ENCODE data around the gene OR1A1. TPM values are rescaled to one million over a fixed set of nuclear protein-coding genes. Genes with fewer than 3 reads are reported as not detected.

The OR1A1 gene
- total and polyA plus RNA-seq, 2 of the 8 experiments (the other 6 are each of a cell fraction or from before 2014, with no cell fraction given), result not detected

DNA sequence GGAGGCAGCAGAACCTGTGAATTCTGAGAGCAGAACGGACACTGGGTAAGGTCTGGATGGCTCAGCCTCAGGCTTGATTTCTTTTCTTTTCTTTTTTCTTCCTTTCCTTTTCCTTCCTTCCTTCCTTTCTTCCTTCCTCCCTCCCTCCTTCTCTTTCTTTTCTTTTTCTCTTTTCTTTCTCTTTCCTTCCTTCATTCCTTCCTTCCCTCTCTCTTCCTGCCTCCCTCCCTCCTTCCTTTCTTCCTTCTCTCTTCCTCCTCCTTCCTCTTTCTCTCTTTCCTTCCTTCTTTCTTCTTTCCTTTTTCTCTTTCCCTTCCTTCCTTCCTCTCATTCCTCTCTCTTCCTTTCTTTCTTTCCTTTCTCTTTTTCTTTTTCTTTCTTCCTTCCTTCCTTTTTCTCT, 52.7 kb downstream of the OR1A1 start:
- Histone ChIP-seq H3K18ac (ENCODE audit: extremely low read depth, low read length) (no peak overlapping the region), H2AK5ac (ENCODE audit: low read depth, low read length) (no peak overlapping the region), H3K4me2 (ENCODE audit: insufficient read depth in 1 of 2, low read depth in 2 of 2, low read length in 2 of 2) (no peak overlapping the region), H3K14ac (ENCODE audit: insufficient read length) (no peak overlapping the region), H4K5ac (ENCODE audit: insufficient read length, low read depth, low read length) (no peak overlapping the region), H3K23ac (ENCODE audit: insufficient read length) (no peak overlapping the region), H2BK5ac (ENCODE audit: low read depth, low read length) (no peak overlapping the region), H3K56ac (replicated peaks; ENCODE audit: insufficient read length, low read depth, low read length) (no peak overlapping the region), H3K9me3 (ENCODE audit: insufficient read depth in 2 of 2, low read depth in 1 of 2, low read length in 1 of 2) (peaks cover 11 to 43% of the 10 kb centered on the region in 2 experiments; a peak in 3 of 4 replicates), H3K36me3 (ENCODE audit: control insufficient read depth in 2 of 4, insufficient read depth in 4 of 4, low read length in 3 of 4) (no peaks in the 10 kb centered on the region), H4K91ac (replicated peaks; ENCODE audit: insufficient read length, low read length) (no peak overlapping the region), H4K8ac (ENCODE audit: extremely low read depth, insufficient read depth, low read length) (no peak overlapping the region), H3K27me3 (replicated peaks in 1 of 4; ENCODE audit: control insufficient read depth in 3 of 4, extremely low read depth in 1 of 4, insufficient read depth in 3 of 4, low read length in 3 of 4) (0 out of 7 replicates have a peak, but pooled peaks cover 0 to 3% (median 0%) of the 10 kb centered on the region in 4 experiments), H3K23me2 (ENCODE audit: low read depth, low read length) (no peaks in the 10 kb centered on the region; the same call in 1 of the 2 replicates), H3K4me3 (ENCODE audit: extremely low read depth in 1 of 4, insufficient read depth in 2 of 4, low read depth in 3 of 4, low read length in 4 of 4) (no peak overlapping the region), H3K4ac (replicated peaks; ENCODE audit: insufficient read length, low read depth, low read length) (no peak overlapping the region), H3K27ac (ENCODE audit: low read depth, low read length) (no peak overlapping the region), H3K4me1 (replicated peaks in 1 of 4; ENCODE audit: control insufficient read depth in 3 of 4, insufficient read depth in 4 of 4, low read length in 3 of 4) (no peaks in the 10 kb centered on the region), H3K79me1 (ENCODE audit: low read depth, low read length) (no peaks in the 10 kb centered on the region), H3K9ac (replicated peaks in 1 of 4; ENCODE audit: extremely low read depth in 1 of 4, low read depth in 3 of 4, low read length in 3 of 4) (no peak overlapping the region), H4K20me1 (replicated peaks in 1 of 2; ENCODE audit: control insufficient read depth in 1 of 2, insufficient read depth in 2 of 2, low read length in 2 of 2) (no peaks in the 10 kb centered on the region), H3K79me2 (ENCODE audit: control insufficient read depth in 1 of 2, insufficient read depth in 2 of 2, low read length in 2 of 2) (no peaks in the 10 kb centered on the region), H2BK20ac (ENCODE audit: low read length) (no peak overlapping the region), H2BK12ac (ENCODE audit: low read depth, low read length) (no peak overlapping the region), H2BK120ac (replicated peaks; ENCODE audit: low read depth, low read length) (no peak overlapping the region), H2BK15ac (ENCODE audit: low read length) (no peak overlapping the region), H2AFZ (ENCODE audit: low read length) (no peak overlapping the region)
- TF ChIP-seq MAX (IDR thresholded peaks at IDR 0.05), result no peak
- no peak for TF ChIP-seq JUND (IDR thresholded peaks at IDR 0.05; ENCODE audit: low read length)
- no peak for TF ChIP-seq EZH2 (IDR thresholded peaks at IDR 0.05; ENCODE audit: low read depth, low read length, severe bottlenecking)
- TF ChIP-seq TAF7 (optimal IDR thresholded peaks at IDR 0.05; ENCODE audit: borderline replicate concordance, low read depth, low read length), result no peak
- TF ChIP-seq SP1 (IDR thresholded peaks at IDR 0.05; ENCODE audit: low read depth, low read length), result no peak
- no peak for TF ChIP-seq EP300 (IDR thresholded peaks at IDR 0.05; ENCODE audit: borderline replicate concordance in 1 of 2, low read depth in 2 of 2, low read length in 2 of 2)
- TF ChIP-seq BCL11A (IDR thresholded peaks at IDR 0.05; ENCODE audit: low read depth in 2 of 2, low read length in 2 of 2), result no peak
- TF ChIP-seq GABPA (IDR thresholded peaks at IDR 0.05; ENCODE audit: borderline replicate concordance, insufficient read depth, low read length), result no peak
- no peak for TF ChIP-seq PHF8 (conservative IDR thresholded peaks at IDR 0.05; ENCODE audit: low read depth, low read length)
- DNase-seq (ENCODE audit: low read depth in 1 of 2, low spot score in 2 of 2) (no peak), FAIRE-seq (no peak)
- ChIA-PET POLR2A (ENCODE audit: partially characterized antibody) (no interaction called here), CTCF (ENCODE audit: partially characterized antibody) (no interaction called here)
- WGBS, 2 experiments (ENCODE audit: extremely low coverage in 1 of 2, insufficient coverage in 1 of 2, insufficient read length in 1 of 2, insufficient replicate concordance in 2 of 2, low coverage in 1 of 2, low lambda C conversion rate in 2 of 2, missing lambda C conversion rate in 1 of 2), result 60% methylated on average over 1 of the region's 1 CpG; no CpG with 5 or more reads in 1 of the 2 experiments
